OCI-LY7 (cell line): ENCODE results near the gene ISM2. TPM values are rescaled to one million over a fixed set of nuclear protein-coding genes. Genes with fewer than 3 reads are reported as not detected.
"Not testable (repeated sequence)": the region's sequence is repeated elsewhere in the genome, so short reads cannot be mapped to it uniquely, and the experiment has no call there.

Experiments used
- Bru-seq: library from RNA; stranded (reverse); fragments of 400-500 nt; gene quantifications from one replicate; lab custom pipeline; 2021; lab: Mats Ljungman, UMichigan
- BruChase-seq, 2 experiments: library from RNA; stranded (reverse); fragments of 400-500 nt; gene quantifications; one replicate each; lab custom pipeline; 2021; lab: Mats Ljungman, UMichigan
- BruUV-seq: library from RNA; stranded (reverse); fragments of 400-500 nt; replicated peaks from 2 replicates; lab custom pipeline; 2021; lab: Mats Ljungman, UMichigan
- CTCF ChIA-PET: fragments of 300-600 bp; sonication (Branson Sonifier 250); formaldehyde crosslinking; loops from one replicate; lab custom pipeline; 2022; ENCODE audit warnings: antibody characterized with exemption; ENCODE audit not compliant: unreplicated experiment; lab: Charles Lee
- POLR2A ChIA-PET: fragments of 300-600 bp; sonication (Branson Sonifier 250); formaldehyde crosslinking; loops from one replicate; lab custom pipeline; 2022; ENCODE audit warnings: antibody characterized with exemption; lab: Charles Lee
- DNase-seq: peaks from one replicate; pipeline ENCODE4 v3.0.0-alpha.2; 2015; ENCODE audit warnings: low spot score
- H2AFZ ChIP-seq: fragments of 200-600 bp; sonication (generic), shearing (Covaris generic); 2 replicates; pipeline ENCODE4 v1.6.1; 2014; ENCODE audit warnings: mild to moderate bottlenecking, antibody characterized with exemption, low read length, moderate library complexity
- H3K27ac ChIP-seq: fragments of 200-600 bp; sonication (generic); 2 replicates; pipeline ENCODE4 v1.5.1; 2014; ENCODE audit warnings: mixed run types, low read depth, mild to moderate bottlenecking, moderate library complexity, low read length, inconsistent platforms; ENCODE audit not compliant: poor library complexity, severe bottlenecking
- H3K36me3 ChIP-seq: fragments of 200-600 bp; sonication (generic); 2 replicates; pipeline ENCODE4 v1.6.1; 2014; ENCODE audit warnings: mild to moderate bottlenecking, antibody characterized with exemption, low read length, moderate library complexity, mixed read lengths; ENCODE audit not compliant: insufficient read depth
- H3K4me1 ChIP-seq: fragments of 200-600 bp; sonication (generic); 2 replicates; pipeline ENCODE4 v1.5.1; 2014; ENCODE audit warnings: mild to moderate bottlenecking, low read length; ENCODE audit not compliant: insufficient read depth, poor library complexity, severe bottlenecking
- H3K4me2 ChIP-seq: fragments of 200-600 bp; sonication (generic); 2 replicates; pipeline ENCODE4 v1.6.1; 2014; ENCODE audit warnings: mild to moderate bottlenecking, low read length
- H3K4me3 ChIP-seq: fragments of 200-600 bp; sonication (generic); 2 replicates; pipeline ENCODE4 v1.5.1; 2014; ENCODE audit warnings: mild to moderate bottlenecking, low read depth, low read length; ENCODE audit not compliant: poor library complexity, severe bottlenecking
- H3K79me2 ChIP-seq: fragments of 200-600 bp; sonication (generic); 2 replicates; pipeline ENCODE4 v1.6.1; 2016; ENCODE audit warnings: low read depth, mild to moderate bottlenecking, low read length, moderate library complexity, mixed read lengths; ENCODE audit not compliant: insufficient read depth
- H3K9me2 ChIP-seq: fragments of 200-600 bp; sonication (generic); 2 replicates; pipeline ENCODE4 v1.6.1; 2016; ENCODE audit warnings: mild to moderate bottlenecking, low read length, mixed read lengths; ENCODE audit not compliant: insufficient read depth
- H3K9me3 ChIP-seq: fragments of 200-600 bp; sonication (generic); 2 replicates; pipeline ENCODE4 v1.6.1; 2014; ENCODE audit warnings: mild to moderate bottlenecking, mixed run types, low read length, mixed read lengths
- H4K20me1 ChIP-seq: fragments of 200-600 bp; sonication (generic); 2 replicates; pipeline ENCODE4 v1.6.1; 2014; ENCODE audit warnings: mild to moderate bottlenecking, antibody characterized with exemption, low read length, moderate library complexity, mixed read lengths; ENCODE audit not compliant: insufficient read depth
- CTCF ChIP-seq: fragments of 200-600 bp; sonication (generic); conservative IDR thresholded peaks from 2 replicates; pipeline ENCODE4 v1.5.1; 2014; ENCODE audit warnings: mild to moderate bottlenecking, antibody characterized with exemption, low read length, moderate library complexity, mixed read lengths
- EZH2phosphoT487 ChIP-seq: fragments of 200-600 bp; sonication (generic); IDR thresholded peaks from 2 replicates; pipeline ENCODE4 v1.6.1; 2018; ENCODE audit warnings: low read depth, borderline replicate concordance, mild to moderate bottlenecking, mixed run types, antibody characterized with exemption, low read length, moderate library complexity, mixed read lengths
- intact Hi-C: fragments of 100-400 bp; cut with micrococcal nuclease; formaldehyde crosslinking; loops from one replicate; pipeline ENCODE4 v1.10.0; 2022; ENCODE audit not compliant: unreplicated experiment
- long read RNA-seq: library from polyadenylated mRNA; stranded (forward); transcript quantifications from one replicate; pipeline ENCODE4 v2.0.0, GENCODE V29; 2022
- total RNA-seq, 2 experiments: library from RNA; depleted of rRNA in 1 of 2; stranded (reverse); fragments of >200 nt in 1 of 2; shearing (Covaris generic) in 1 of 2; gene quantifications; 2 replicates each; pipeline ENCODE4 v1.2.3, GENCODE V29; 2014 to 2022

Gene ISM2
- total RNA-seq (2014; rRNA removed; shearing (Covaris generic)) (not detected in 2 replicates), total RNA-seq (2022) (not detected in 2 replicates), Bru-seq, nascent RNA (percentile 13 among the genes with signal in this experiment), BruChase-seq, experiment 1, labeled RNA remaining after a 6-hour chase (percentile 6 among the genes with signal in this experiment), BruChase-seq, experiment 2, labeled RNA remaining after a 2-hour chase (not detected)
- long read RNA-seq = 0 reads

DNA sequence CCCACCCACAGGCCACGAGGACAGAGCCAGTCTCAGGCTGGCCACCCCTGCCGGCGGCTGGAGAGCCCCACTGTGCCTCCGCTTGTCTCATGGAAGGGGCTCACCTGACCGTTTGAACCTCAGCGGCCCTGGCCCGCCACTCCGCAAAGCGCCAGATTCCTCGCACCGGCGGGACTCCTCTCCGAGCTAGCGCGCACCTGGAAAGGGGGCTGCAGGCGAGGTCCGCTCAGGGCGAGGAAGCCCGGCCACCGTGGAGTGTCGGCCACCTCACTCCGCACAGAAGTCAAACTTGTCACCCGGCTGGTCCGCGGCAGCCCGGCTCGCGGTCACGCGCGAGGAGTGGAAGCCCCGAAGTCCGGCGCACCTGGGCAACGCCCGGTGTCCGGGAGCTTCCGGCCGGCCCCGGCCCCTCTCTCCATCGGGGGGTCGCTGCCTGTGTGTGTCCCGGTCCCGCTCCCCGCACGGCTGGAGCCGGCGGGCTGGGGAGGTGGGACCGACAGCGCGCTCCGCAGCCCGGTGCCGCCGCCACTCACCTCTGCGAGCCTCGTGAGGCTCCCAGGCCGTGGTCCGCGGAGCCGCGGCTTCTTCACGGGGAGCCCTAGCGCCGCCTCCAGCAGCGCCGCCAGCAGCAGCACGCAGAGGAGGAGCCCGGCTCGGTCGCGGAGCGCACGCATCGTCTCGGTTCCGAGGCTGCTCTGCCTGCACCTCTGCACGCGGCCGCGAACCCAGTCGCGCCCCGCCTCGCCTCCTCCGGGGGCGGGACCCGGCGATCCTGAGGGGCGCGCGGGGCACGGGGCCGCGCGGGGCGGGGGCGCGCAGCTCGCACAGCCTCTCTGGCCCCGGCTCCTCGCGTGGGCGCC lies at the start of gene ISM2:
TSS of gene ISM2 (minus strand) at position 697 of the 860 bp plus-strand sequence. CDS start at position 674, 23 bp downstream.
- Histone ChIP-seq H3K27ac (no peak within 1 kb of the TSS), H3K4me1 (peaks cover 15% of the 10 kb centered on the region), H3K9me3 (no peaks in the 10 kb centered on the region), H2AFZ (no peak within 1 kb of the TSS), H3K4me2 (peak within 1 kb of the TSS; percentile 54; the same call in 1 of the 2 replicates), H3K79me2 (no peaks in the 10 kb centered on the region), H4K20me1 (no peaks in the 10 kb centered on the region), H3K9me2 (no peaks in the 10 kb centered on the region), H3K36me3 (no peaks in the 10 kb centered on the region), H3K4me3 (peak within 1 kb of the TSS; percentile 22)
- TF ChIP-seq CTCF (no peak), EZH2phosphoT487 (no peak)
- DNase-seq = no peak
- POLR2A ChIA-PET = no interaction called here
- intact Hi-C loops = no loop called here
- no TSS peak for BruUV-seq
- CTCF ChIA-PET = no interaction called here

- ChIA-PET POLR2A (no interaction called here), CTCF (interaction anchor here (0.8 kb wide), 1 partner anchor 88 kb away, joined by 3 read pairs; no protein-coding TSS in a partner anchor)
- intact Hi-C loops = no loop called here
- no peak for DNase-seq
- peaks cover 73% of the 10 kb centered on the region for H3K36me3 ChIP-seq
- H3K4me1 ChIP-seq = peaks cover 7% of the 10 kb centered on the region
- H3K9me2 ChIP-seq = no peaks in the 10 kb centered on the region
- no TSS peak for BruUV-seq
- no peaks in the 10 kb centered on the region for H3K9me3 ChIP-seq
- no peak overlapping the region for H2AFZ ChIP-seq
- H4K20me1 ChIP-seq = no peaks in the 10 kb centered on the region
- no peak overlapping the region for H3K4me2 ChIP-seq
- no peaks in the 10 kb centered on the region for H3K79me2 ChIP-seq
- H3K4me3 ChIP-seq = no peak overlapping the region
- H3K27ac ChIP-seq = no peak overlapping the region
- TF ChIP-seq CTCF (0 out of 2 replicates have a peak, but pooled peaks have one; percentile 25), EZH2phosphoT487 (no peak)
These were observed 49.0 kb upstream of the ISM2 start for GRCh38 chr14:77547512-77548180.

GRCh38 chr14:77545171-77545570 lies 46.6 kb upstream of the ISM2 start:
- BruUV-seq, H2AFZ ChIP-seq, H4K20me1 ChIP-seq, H3K79me2 ChIP-seq, H3K4me3 ChIP-seq, H3K4me2 ChIP-seq, CTCF ChIA-PET, intact Hi-C loops, H3K9me2 ChIP-seq, H3K9me3 ChIP-seq, DNase-seq, H3K27ac ChIP-seq: not testable (repeated sequence)
- Histone ChIP-seq H3K36me3 (peaks cover 53% of the 10 kb centered on the region), H3K4me1 (peaks cover 22% of the 10 kb centered on the region)
- POLR2A ChIA-PET = interaction anchor here (1.1 to 1.4 kb wide), 2 partner anchors 36 to 117 kb away, joined by 3 read pairs; no protein-coding TSS in a partner anchor
